ENCODE results near the gene SLC12A8.

Gene SLC12A8

DNA sequence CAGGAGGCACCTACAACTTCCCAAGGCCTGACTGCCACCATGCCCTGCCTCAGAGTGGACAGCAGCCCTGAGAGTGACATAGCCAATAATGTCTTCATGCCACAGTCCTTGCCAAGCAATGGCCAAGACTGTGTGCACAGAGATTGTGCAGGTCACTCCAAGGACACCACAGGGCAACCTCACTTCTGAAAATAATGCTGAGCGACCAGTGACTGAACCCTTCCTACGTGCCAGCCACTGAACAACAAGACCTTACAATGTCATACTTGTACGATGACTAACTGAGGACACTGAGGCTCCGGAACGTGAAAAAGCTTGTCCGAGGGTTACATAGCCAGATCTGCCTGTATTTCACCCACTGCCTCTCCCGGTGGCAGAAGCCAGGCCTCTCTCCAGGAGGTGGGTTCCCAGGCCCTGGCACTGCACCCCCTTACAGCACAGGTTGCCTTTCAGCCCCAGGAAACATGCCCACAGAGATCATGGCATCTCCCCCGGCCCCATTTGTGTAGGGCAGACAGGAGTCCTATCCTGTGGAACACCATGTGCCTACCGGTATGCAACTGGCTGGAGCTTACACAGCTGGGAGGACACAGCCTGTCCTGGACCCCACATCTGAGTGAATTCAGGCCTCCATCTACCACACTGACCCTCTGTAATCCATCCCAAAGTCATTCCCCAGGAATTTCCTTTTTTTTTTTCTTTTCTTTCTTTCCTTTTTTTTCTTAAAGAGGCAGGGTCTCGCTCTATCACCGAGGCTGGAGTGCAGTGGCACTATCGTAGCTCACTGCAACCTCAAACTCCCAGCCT is 72.3 kb downstream of the SLC12A8 start:
- no peak for DNase-seq (ENCODE audit: low read depth in 2 of 2)

DNA sequence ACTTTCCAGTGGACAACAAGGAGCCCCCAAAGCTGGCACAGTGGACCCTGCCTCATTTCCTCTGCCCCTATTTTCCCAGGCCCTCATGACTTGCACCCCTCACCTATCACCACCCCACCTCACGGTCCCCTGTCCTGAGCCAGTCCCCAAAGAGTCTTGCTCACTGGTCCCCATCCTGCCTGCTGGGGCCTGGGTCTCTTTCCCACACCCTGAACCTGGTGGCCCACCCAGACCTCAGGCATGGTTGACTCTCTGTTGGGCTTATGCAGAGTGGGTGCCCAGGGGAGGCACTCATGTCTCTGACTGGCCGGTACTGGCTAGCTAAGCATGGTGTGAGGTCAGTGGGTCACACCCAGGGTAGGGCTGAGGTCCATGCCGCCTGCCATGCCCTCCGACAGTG is 73.2 kb downstream of the SLC12A8 start:
- DNase-seq (ENCODE audit: low read depth in 2 of 2) = no peak

- no peak for DNase-seq (ENCODE audit: low read depth in 2 of 2)
Measured at GRCh38 chr3:125137358-125138033, 75.1 kb downstream of the SLC12A8 start.

GRCh38 chr3:125136966-125137357 is 75.6 kb downstream of the SLC12A8 start:
- no peak for DNase-seq (ENCODE audit: low read depth in 2 of 2)

- no peak for DNase-seq (ENCODE audit: low read depth in 2 of 2)
Measured at GRCh38 chr3:125136515-125136914, 76.0 kb downstream of the SLC12A8 start.

DNA sequence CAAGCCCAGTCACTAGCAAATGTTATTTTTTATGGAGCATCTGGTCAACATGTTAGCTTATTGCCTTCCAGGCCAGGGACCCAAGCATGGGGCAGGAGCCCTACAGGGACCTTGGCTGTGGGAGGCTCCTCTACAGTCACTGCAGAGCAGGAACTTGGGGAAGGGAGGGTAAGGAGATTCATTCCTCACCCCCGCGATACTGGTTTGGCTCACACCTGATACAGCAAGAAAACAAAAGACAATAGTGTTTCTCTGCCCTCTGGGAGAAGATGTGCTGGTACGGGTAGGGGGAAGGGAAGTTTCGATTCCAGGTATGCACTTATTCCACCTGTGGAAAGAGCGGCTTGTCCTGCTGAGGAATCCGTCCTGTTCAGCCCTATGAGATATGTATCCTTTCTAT is 77.6 kb downstream of the SLC12A8 start:
- no peak for DNase-seq (ENCODE audit: low read depth in 2 of 2)

DNA sequence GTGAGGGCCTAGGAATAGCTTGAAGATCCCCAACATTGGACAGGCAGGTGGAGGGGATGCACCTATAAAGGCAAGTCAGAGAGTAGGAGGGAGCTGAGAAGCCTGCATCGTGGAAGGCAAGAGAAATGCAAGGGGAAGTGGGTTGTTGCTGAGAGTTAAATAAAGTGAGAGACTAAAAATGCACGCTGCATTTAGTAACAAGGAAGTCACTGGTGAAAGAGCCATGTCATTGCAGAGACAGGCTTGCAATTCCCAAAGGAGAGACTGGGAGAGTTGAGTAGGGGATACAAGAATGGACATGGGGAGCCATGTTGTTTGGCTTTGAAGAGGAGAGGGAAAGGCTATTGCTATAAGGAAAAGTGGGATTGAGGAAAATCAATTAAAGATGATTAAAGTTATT is 79.7 kb downstream of the SLC12A8 start:
- DNase-seq (ENCODE audit: low read depth in 2 of 2) = no peak

DNA sequence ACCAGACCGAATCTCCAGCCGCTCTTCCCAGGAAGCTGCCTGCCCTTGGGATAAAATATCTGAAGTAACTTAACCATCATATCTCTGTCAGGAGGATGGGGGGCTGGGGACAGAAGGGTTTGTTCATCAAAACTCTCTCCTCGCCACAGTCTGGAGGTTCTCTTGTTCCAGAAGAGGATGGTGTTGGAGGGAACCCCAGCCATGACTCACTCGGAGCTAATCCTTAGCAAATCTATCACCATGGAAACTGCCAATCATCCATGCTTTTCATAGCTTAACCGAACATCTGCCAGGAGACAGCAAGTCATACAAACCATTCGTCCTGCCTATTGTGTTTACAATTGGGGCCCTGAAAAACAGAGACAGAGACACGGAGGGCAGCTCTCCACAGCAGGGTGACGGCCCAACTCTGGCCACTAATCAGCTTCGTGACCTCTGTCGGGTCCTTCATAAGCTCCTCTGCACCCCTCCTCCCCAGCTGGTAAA is 83.0 kb downstream of the SLC12A8 start:
- DNase-seq (ENCODE audit: low read depth in 2 of 2) = no peak

GRCh38 chr3:125128861-125129501 is 83.6 kb downstream of the SLC12A8 start:
- no peak for DNase-seq (ENCODE audit: low read depth in 2 of 2)

GRCh38 chr3:125126323-125126722 is 86.2 kb downstream of the SLC12A8 start:
- no peak for DNase-seq (ENCODE audit: low read depth in 2 of 2)

DNA sequence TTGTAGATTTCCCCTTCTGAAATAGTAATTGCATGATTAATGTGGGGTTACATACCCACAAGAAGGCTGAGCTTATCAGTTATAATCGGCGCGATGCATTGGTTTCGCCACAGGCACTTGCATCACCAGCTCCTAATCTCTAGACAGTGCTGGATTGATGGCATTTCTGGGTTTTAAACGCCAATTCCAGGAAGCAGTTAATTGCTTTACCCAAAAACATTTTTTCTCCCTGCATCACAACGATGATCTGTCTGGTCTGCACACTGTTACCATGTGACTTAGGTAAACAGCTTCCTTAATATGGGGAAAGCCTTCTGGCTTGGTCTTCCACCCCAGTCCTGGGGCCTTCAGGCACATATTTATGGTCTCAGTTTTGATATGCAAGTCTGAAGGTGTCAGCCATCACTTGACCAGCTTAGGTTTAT is 86.7 kb downstream of the SLC12A8 start:
- no peak for DNase-seq (ENCODE audit: low read depth in 2 of 2)

- no peak for DNase-seq (ENCODE audit: low read depth in 2 of 2)
Measured at GRCh38 chr3:125123451-125124305, 88.9 kb downstream of the SLC12A8 start.

DNA sequence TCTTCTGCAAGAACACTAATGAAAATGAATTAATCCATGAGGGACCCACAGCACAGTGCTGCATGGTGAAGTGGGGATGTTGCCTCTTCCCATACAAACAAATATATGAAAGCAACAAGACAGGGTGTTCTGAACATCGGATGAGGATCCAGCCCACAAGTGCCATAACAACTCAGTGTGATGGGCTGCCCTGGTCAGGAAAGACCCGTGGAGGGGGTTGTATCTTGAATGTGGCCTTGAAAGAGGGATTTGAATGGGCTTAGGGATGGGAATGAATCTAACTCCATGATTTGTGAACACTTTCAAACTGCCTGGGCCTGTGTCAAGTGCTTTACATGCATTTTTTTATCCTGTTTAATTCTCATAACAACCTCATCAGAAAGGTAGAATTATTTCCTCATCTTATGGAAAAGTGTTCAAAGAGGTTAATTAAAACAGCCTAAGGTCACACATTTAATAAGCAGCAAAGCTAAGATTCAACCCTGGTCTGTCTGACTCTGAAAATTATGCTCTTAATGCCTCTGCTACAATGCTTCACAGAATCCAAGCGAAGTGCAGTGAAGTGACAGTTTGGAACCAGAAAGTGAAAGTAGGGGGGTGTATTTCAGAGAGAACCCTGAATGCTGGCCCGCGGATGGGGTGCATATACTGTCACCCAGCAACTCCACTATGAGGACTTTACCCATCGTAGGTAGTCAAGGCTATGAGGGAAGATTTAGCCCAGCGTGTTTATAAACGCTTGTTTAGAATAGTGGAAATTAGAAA is 91.1 kb downstream of the SLC12A8 start:
- DNase-seq (ENCODE audit: low read depth in 2 of 2) = no peak

- DNase-seq (ENCODE audit: low read depth in 2 of 2) = no peak
Measured at GRCh38 chr3:125120379-125121122, 92.0 kb downstream of the SLC12A8 start.

- DNase-seq (ENCODE audit: low read depth in 2 of 2) = no peak
Measured at GRCh38 chr3:125119752-125120378, 92.7 kb downstream of the SLC12A8 start.

GRCh38 chr3:125118600-125118999 is 93.9 kb downstream of the SLC12A8 start:
- no peak for DNase-seq (ENCODE audit: low read depth in 2 of 2)

DNA sequence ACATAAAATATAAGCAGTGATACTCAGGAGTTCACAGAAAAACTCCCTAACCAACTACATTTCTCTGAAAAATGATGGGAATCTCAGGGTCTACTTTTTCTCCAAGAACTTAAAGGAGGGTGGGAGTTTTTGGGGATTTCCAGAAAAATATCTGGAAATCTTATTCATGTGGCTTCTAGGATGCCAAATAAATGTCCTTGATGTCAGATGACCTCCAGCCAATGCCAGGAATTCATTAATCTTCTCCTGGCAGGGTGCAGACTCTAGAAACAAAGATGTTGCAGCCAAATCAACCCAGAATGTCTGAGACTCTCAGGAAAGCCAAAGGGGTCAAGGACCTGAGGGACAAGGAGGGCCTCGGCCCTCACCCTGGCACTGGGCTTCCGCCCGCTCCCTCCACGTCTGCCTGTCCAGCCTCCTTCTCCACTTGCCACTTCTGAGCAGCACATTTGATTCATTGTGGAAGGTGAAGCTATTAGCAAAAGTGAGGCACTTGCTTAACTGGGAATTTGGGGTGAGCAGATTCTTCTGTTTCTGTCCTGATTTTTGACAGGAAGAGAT is 94.8 kb downstream of the SLC12A8 start:
- no peak for DNase-seq (ENCODE audit: low read depth in 2 of 2)

DNA sequence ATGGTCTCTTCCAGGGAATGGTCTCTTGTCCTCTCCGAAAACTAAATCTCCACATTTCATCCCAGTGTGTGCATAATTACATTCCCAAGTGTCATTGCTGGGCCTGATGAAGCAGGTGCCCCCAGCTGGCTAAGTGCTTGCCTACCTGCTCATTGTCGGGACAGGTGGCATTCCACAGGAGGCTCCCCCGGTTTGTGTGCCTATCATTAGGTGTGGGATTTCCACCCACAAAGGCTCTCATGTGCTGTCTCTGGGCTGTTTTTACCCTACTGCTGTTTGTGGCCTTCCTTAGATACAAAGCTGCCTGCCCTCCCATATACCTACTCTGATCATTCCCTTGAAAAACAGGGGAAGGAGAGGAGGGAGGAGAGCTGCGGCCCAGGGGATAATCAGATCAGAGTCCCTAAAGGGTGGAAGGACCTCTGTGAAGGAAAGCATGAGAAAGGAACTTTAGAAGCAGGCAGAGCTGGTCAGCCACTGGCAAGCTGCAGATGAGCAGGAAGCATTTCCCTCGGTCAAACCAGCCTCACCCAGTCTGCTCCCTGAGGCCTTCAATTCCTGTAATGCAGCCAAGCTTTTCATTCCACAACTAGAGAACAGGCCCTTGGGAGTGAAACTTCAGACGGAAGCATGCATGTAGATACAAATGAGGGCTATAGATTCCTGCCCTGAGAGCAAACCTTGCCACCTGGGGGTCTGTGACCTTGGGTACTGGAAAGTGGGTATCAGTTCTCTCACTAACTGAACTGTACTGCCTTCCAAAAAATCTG is 96.1 kb downstream of the SLC12A8 start:
- DNase-seq (ENCODE audit: low read depth in 2 of 2) = no peak

GRCh38 chr3:125115640-125116039 is 96.9 kb downstream of the SLC12A8 start:
- no peak for DNase-seq (ENCODE audit: low read depth in 2 of 2)
